ENCODE results near the gene SV2A. TPM values are rescaled to one million over a fixed set of nuclear protein-coding genes. Genes with fewer than 3 reads are reported as not detected.
"Not testable (repeated sequence)": the region's sequence is repeated elsewhere in the genome, so short reads cannot be mapped to it uniquely, and the experiment has no call there.

SV2A gene
- 17.3 and 18.6 TPM in 2 replicates for total RNA-seq

- no peak for DNase-seq (ENCODE audit: low spot score)
- peak within 1 kb of the TSS; percentile 87 for H3K27ac Mint-ChIP-seq
- H3K27me3 Mint-ChIP-seq (ENCODE audit: insufficient read depth) = no peaks in the 10 kb centered on the region
- intact Hi-C loops (cut with micrococcal nuclease) = loop anchor here (1.0 to 2.0 kb wide), 2 partner anchors 10 to 19 kb away; partner anchors contain the start of genes BOLA1 and SF3B4
- peak within 1 kb of the TSS; percentile 96 for H3K4me3 Mint-ChIP-seq
- H3K36me3 Mint-ChIP-seq (ENCODE audit: low read depth) = peaks cover 11% of the 10 kb centered on the region
- peaks cover 42% of the 10 kb centered on the region for H3K4me1 Mint-ChIP-seq (ENCODE audit: low read depth)
- H3K9me3 Mint-ChIP-seq = no peaks in the 10 kb centered on the region
Observed at GRCh38 chr1:149917571-149918144, at the start of gene SV2A. Gene SV2A, minus strand, starts transcription at chr1:149917844. Its CDS starts 4,004 bp downstream, at chr1:149913840.

- no peak for DNase-seq (ENCODE audit: low spot score)
- no peaks in the 10 kb centered on the region for H3K9me3 Mint-ChIP-seq
- peaks cover 40% of the 10 kb centered on the region for H3K36me3 Mint-ChIP-seq (ENCODE audit: low read depth)
- no peak overlapping the region for H3K4me3 Mint-ChIP-seq
- H3K4me1 Mint-ChIP-seq (ENCODE audit: low read depth) = peaks cover 14% of the 10 kb centered on the region
- intact Hi-C loops (cut with micrococcal nuclease) = loop anchor here (10.0 kb wide), 1 partner anchor 72 kb away; the partner anchor contains the start of gene BOLA1
- no peak overlapping the region for H3K27ac Mint-ChIP-seq
- H3K27me3 Mint-ChIP-seq (ENCODE audit: insufficient read depth) = no peaks in the 10 kb centered on the region
Observed at GRCh38 chr1:149967041-149967440, 49.4 kb upstream of the SV2A start.

- H3K4me3 Mint-ChIP-seq = no peak overlapping the region
- H3K4me1 Mint-ChIP-seq (ENCODE audit: low read depth) = peaks cover 17% of the 10 kb centered on the region
- DNase-seq (ENCODE audit: low spot score) = no peak
- no peaks in the 10 kb centered on the region for H3K27me3 Mint-ChIP-seq (ENCODE audit: insufficient read depth)
- peaks cover 40% of the 10 kb centered on the region for H3K36me3 Mint-ChIP-seq (ENCODE audit: low read depth)
- peak overlapping the region; percentile 58 for H3K27ac Mint-ChIP-seq
- intact Hi-C loops (cut with micrococcal nuclease) = loop anchor here (10.0 kb wide), 1 partner anchor 72 kb away; the partner anchor contains the start of gene BOLA1
- H3K9me3 Mint-ChIP-seq = no peaks in the 10 kb centered on the region
Observed at GRCh38 chr1:149966405-149966804, 48.8 kb upstream of the SV2A start.

- Mint-ChIP-seq H3K36me3 (ENCODE audit: low read depth) (peaks cover 42% of the 10 kb centered on the region), H3K27ac (peak overlapping the region; percentile 24), H3K9me3 (no peaks in the 10 kb centered on the region), H3K4me3 (no peak overlapping the region), H3K4me1 (ENCODE audit: low read depth) (peaks cover 21% of the 10 kb centered on the region), H3K27me3 (ENCODE audit: insufficient read depth) (no peaks in the 10 kb centered on the region)
- intact Hi-C loops (cut with micrococcal nuclease) = loop anchor here (10.0 kb wide), 1 partner anchor 71 kb away; the partner anchor contains the start of gene BOLA1
- DNase-seq (ENCODE audit: low spot score) = no peak
Observed at GRCh38 chr1:149965440-149965839, 47.8 kb upstream of the SV2A start.

GRCh38 chr1:149963358-149963757 is 45.7 kb upstream of the SV2A start:
- Mint-ChIP-seq H3K4me3 (no peak overlapping the region), H3K4me1 (ENCODE audit: low read depth) (peaks cover 21% of the 10 kb centered on the region), H3K27ac (peak overlapping the region; percentile 52), H3K27me3 (ENCODE audit: insufficient read depth) (no peaks in the 10 kb centered on the region), H3K9me3 (no peaks in the 10 kb centered on the region), H3K36me3 (ENCODE audit: low read depth) (peaks cover 49% of the 10 kb centered on the region)
- DNase-seq (ENCODE audit: low spot score) = no peak
- intact Hi-C loops (cut with micrococcal nuclease) = loop anchor here (2.0 to 10.0 kb wide), 3 partner anchors 35 to 205 kb away; partner anchors contain the start of gene BOLA1

- no peaks in the 10 kb centered on the region for H3K9me3 Mint-ChIP-seq
- H3K4me3 Mint-ChIP-seq = no peak overlapping the region
- intact Hi-C loops (cut with micrococcal nuclease) = loop anchor here (1.0 to 10.0 kb wide), 7 partner anchors 34 to 225 kb away; partner anchors contain the start of genes BOLA1 and VPS45
- H3K4me1 Mint-ChIP-seq (ENCODE audit: low read depth) = peaks cover 21% of the 10 kb centered on the region
- no peaks in the 10 kb centered on the region for H3K27me3 Mint-ChIP-seq (ENCODE audit: insufficient read depth)
- H3K36me3 Mint-ChIP-seq (ENCODE audit: low read depth) = peaks cover 50% of the 10 kb centered on the region
- H3K27ac Mint-ChIP-seq = no peak overlapping the region
- DNase-seq (ENCODE audit: low spot score) = no peak
Observed at GRCh38 chr1:149962736-149963135, 45.1 kb upstream of the SV2A start.

GRCh38 chr1:149962039-149962647 is 44.5 kb upstream of the SV2A start:
- Mint-ChIP-seq H3K27ac (peak overlapping the region; percentile 11), H3K9me3 (no peaks in the 10 kb centered on the region), H3K36me3 (ENCODE audit: low read depth) (peaks cover 50% of the 10 kb centered on the region), H3K27me3 (ENCODE audit: insufficient read depth) (no peaks in the 10 kb centered on the region), H3K4me3 (no peak overlapping the region), H3K4me1 (ENCODE audit: low read depth) (peaks cover 21% of the 10 kb centered on the region)
- intact Hi-C loops (cut with micrococcal nuclease) = loop anchor here (1.0 to 10.0 kb wide), 7 partner anchors 33 to 225 kb away; partner anchors contain the start of genes BOLA1 and VPS45
- DNase-seq (ENCODE audit: low spot score) = peak; percentile 29

- intact Hi-C loops (cut with micrococcal nuclease); H3K4me3 Mint-ChIP-seq; H3K27ac Mint-ChIP-seq; H3K9me3 Mint-ChIP-seq; H3K27me3 Mint-ChIP-seq (ENCODE audit: insufficient read depth); DNase-seq (ENCODE audit: low spot score): not testable (repeated sequence)
- Mint-ChIP-seq H3K36me3 (ENCODE audit: low read depth) (peaks cover 46% of the 10 kb centered on the region), H3K4me1 (ENCODE audit: low read depth) (peaks cover 15% of the 10 kb centered on the region)
Observed at GRCh38 chr1:149957548-149957947, 39.9 kb upstream of the SV2A start.

GRCh38 chr1:149949911-149950310 is 32.3 kb upstream of the SV2A start:
- Mint-ChIP-seq H3K27ac (no peak overlapping the region), H3K4me3 (no peak overlapping the region), H3K27me3 (ENCODE audit: insufficient read depth) (no peaks in the 10 kb centered on the region), H3K9me3 (no peaks in the 10 kb centered on the region), H3K4me1 (ENCODE audit: low read depth) (peaks cover 4% of the 10 kb centered on the region), H3K36me3 (ENCODE audit: low read depth) (peaks cover 39% of the 10 kb centered on the region)
- DNase-seq (ENCODE audit: low spot score) = no peak
- intact Hi-C loops (cut with micrococcal nuclease) = no loop called here

GRCh38 chr1:149945206-149945605 is 27.6 kb upstream of the SV2A start:
- intact Hi-C loops (cut with micrococcal nuclease) = no loop called here
- H3K27me3 Mint-ChIP-seq (ENCODE audit: insufficient read depth) = no peaks in the 10 kb centered on the region
- H3K9me3 Mint-ChIP-seq = no peaks in the 10 kb centered on the region
- H3K36me3 Mint-ChIP-seq (ENCODE audit: low read depth) = peaks cover 35% of the 10 kb centered on the region
- no peak for DNase-seq (ENCODE audit: low spot score)
- peaks cover 16% of the 10 kb centered on the region for H3K4me1 Mint-ChIP-seq (ENCODE audit: low read depth)
- no peak overlapping the region for H3K4me3 Mint-ChIP-seq
- no peak overlapping the region for H3K27ac Mint-ChIP-seq

- DNase-seq (ENCODE audit: low spot score) = no peak
- Mint-ChIP-seq H3K4me3 (no peak overlapping the region), H3K27me3 (ENCODE audit: insufficient read depth) (no peaks in the 10 kb centered on the region), H3K36me3 (ENCODE audit: low read depth) (peaks cover 32% of the 10 kb centered on the region), H3K9me3 (no peaks in the 10 kb centered on the region), H3K27ac (peak overlapping the region; percentile 53), H3K4me1 (ENCODE audit: low read depth) (peaks cover 29% of the 10 kb centered on the region)
- intact Hi-C loops (cut with micrococcal nuclease) = no loop called here
Observed at GRCh38 chr1:149942885-149943284, 25.2 kb upstream of the SV2A start.

- Mint-ChIP-seq H3K36me3 (ENCODE audit: low read depth) (peaks cover 27% of the 10 kb centered on the region), H3K9me3 (no peaks in the 10 kb centered on the region), H3K4me1 (ENCODE audit: low read depth) (peaks cover 32% of the 10 kb centered on the region), H3K27me3 (ENCODE audit: insufficient read depth) (no peaks in the 10 kb centered on the region), H3K4me3 (no peak overlapping the region), H3K27ac (no peak overlapping the region)
- DNase-seq (ENCODE audit: low spot score) = no peak
- intact Hi-C loops (cut with micrococcal nuclease) = no loop called here
Observed at GRCh38 chr1:149942207-149942606, 24.6 kb upstream of the SV2A start.

- no peak overlapping the region for H3K4me3 Mint-ChIP-seq
- peaks cover 23% of the 10 kb centered on the region for H3K36me3 Mint-ChIP-seq (ENCODE audit: low read depth)
- intact Hi-C loops (cut with micrococcal nuclease) = no loop called here
- DNase-seq (ENCODE audit: low spot score) = no peak
- H3K9me3 Mint-ChIP-seq = no peaks in the 10 kb centered on the region
- H3K27ac Mint-ChIP-seq = no peak overlapping the region
- peaks cover 37% of the 10 kb centered on the region for H3K4me1 Mint-ChIP-seq (ENCODE audit: low read depth)
- no peaks in the 10 kb centered on the region for H3K27me3 Mint-ChIP-seq (ENCODE audit: insufficient read depth)
Observed at GRCh38 chr1:149940427-149940826, 22.8 kb upstream of the SV2A start.

Measured in activated T-helper 1 cell treated with anti-CD3 and anti-CD28 coated beads, Interleukin-12 subunit alpha, Interleukin-12 subunit beta, Interleukin-2, Interleukin-4 antibody, amounts not matched to agents 30 ng/mL and 10 ng/mL and 1 ng/mL, durations not matched to agents 14 hours and 24 hours and 36 hours (primary cell).